Activated B cell treated with CpG ODN at 0.5 μM for 24 hours (primary cell): ENCODE measurements around the gene WHAMM. TPM values are rescaled to one million over a fixed set of nuclear protein-coding genes. Genes with fewer than 3 reads are reported as not detected.

Experiments used
- ATAC-seq: fragments of 200-7000 bp; cut with Tn5 transposase; one replicate; pipeline ENCODE4 v1.10.0; 2021; ENCODE audit warnings: low read depth, mild to moderate bottlenecking, moderate library complexity
- CTCF ChIA-PET: fragments of 350-600 bp; sonication (Branson Sonifier 250); formaldehyde crosslinking; loops from one replicate; lab custom pipeline; 2021; ENCODE audit warnings: antibody characterized with exemption; lab: Charles Lee
- POLR2A ChIA-PET: fragments of 350-600 bp; sonication (Branson Sonifier 250); formaldehyde crosslinking; loops from one replicate; lab custom pipeline; 2021; ENCODE audit warnings: antibody characterized with exemption; lab: Charles Lee
- DNase-seq: peaks from one replicate; pipeline ENCODE4 v3.0.0; 2022
- H3K27ac Mint-ChIP-seq: one replicate; pipeline ENCODE4 v1.8.0; 2020; ENCODE audit warnings: mixed read lengths
- H3K27me3 Mint-ChIP-seq: one replicate; pipeline ENCODE4 v1.8.0; 2021; ENCODE audit warnings: mixed read lengths
- H3K36me3 Mint-ChIP-seq: one replicate; pipeline ENCODE4 v1.8.0; 2021; ENCODE audit warnings: low read depth, mixed read lengths
- H3K4me1 Mint-ChIP-seq: one replicate; pipeline ENCODE4 v1.8.0; 2021; ENCODE audit warnings: mixed read lengths
- H3K4me3 Mint-ChIP-seq: one replicate; pipeline ENCODE4 v1.8.0; 2020; ENCODE audit warnings: mild to moderate bottlenecking, mixed read lengths
- H3K9me3 Mint-ChIP-seq: one replicate; pipeline ENCODE4 v1.8.0; 2020; ENCODE audit warnings: mixed read lengths
- CTCF ChIP-seq: fragments of 200-600 bp; IDR thresholded peaks from one replicate; pipeline ENCODE4 v1.8.0; 2022; ENCODE audit warnings: antibody characterized with exemption, mild to moderate bottlenecking
- intact Hi-C: fragments of 100-400 bp; cut with micrococcal nuclease; formaldehyde crosslinking; loops from one replicate; pipeline ENCODE4 v1.15.1; 2024
- total RNA-seq: library from RNA; stranded (reverse); gene quantifications from 2 replicates; pipeline ENCODE4 v1.2.3, GENCODE V29; 2022

WHAMM gene
- total RNA-seq, 1 donor from 2014 or later: 18.7 TPM

- no peak overlapping the region for H3K27ac Mint-ChIP-seq
- H3K27me3 Mint-ChIP-seq: no peaks in the 10 kb centered on the region
- TF ChIP-seq CTCF: no peak
- DNase-seq (no peak), ATAC-seq (no peak)
- no peak overlapping the region for H3K4me3 Mint-ChIP-seq
- ChIA-PET POLR2A (no interaction called here), CTCF (no interaction called here)
- intact Hi-C loops: no loop called here
- H3K9me3 Mint-ChIP-seq: no peaks in the 10 kb centered on the region
- no peaks in the 10 kb centered on the region for H3K36me3 Mint-ChIP-seq
- no peaks in the 10 kb centered on the region for H3K4me1 Mint-ChIP-seq
These were observed 72.3 kb downstream of the WHAMM start for GRCh38 chr15:82881747-82882146.

DNA sequence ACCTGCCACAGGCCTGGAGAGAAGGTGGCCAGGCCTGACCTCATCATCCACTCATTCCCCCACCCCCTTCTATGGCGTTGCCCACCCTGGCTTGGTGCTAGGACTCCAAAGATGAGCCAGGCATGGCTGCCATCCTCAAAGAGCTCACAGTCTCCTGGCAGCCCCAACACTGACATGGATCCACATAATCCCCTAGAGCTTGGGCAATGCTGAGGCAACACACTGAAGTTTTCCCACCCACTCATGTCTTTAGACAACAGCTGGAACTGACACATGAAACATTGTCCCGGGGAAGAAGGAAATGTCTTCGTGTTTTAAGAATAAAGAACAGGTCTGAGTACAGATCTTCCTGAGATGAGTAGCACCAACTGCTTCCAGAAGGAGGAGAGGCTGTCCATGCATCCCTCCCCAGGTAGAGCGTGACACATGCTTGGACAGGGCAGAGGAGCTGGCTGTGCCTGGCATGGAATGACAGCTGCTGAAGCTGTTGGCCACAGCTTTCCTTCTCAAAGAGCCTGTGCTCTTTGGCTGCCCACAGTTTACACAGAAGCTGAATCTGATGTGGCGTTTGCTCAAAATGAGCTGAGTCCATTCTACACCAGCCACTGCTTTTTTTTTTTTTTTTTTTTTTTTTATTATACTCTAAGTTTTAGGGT lies 73.0 kb downstream of the WHAMM start:
- Mint-ChIP-seq H3K4me3 (no peak overlapping the region), H3K4me1 (no peaks in the 10 kb centered on the region), H3K9me3 (no peaks in the 10 kb centered on the region), H3K36me3 (no peaks in the 10 kb centered on the region), H3K27me3 (no peaks in the 10 kb centered on the region), H3K27ac (no peak overlapping the region)
- ChIA-PET POLR2A (no interaction called here), CTCF (no interaction called here)
- intact Hi-C loops: no loop called here
- ATAC-seq: no peak
- no peak for TF ChIP-seq CTCF
- DNase-seq: no peak

Other genes starting within 250 kb of the WHAMM start
- not detected in 2 replicates for gene CPEB1, start 162.3 kb upstream of the WHAMM start, total RNA-seq
- 0.22 and 0.46 TPM in 2 replicates for gene AP3B2, start 99.8 kb upstream of the WHAMM start, total RNA-seq
- gene FSD2, start 3.6 kb upstream of the WHAMM start, total RNA-seq: not detected in 2 replicates
- 9.2 and 9.4 TPM in 2 replicates for gene HOMER2, start 143.1 kb downstream of the WHAMM start, total RNA-seq
- gene RAMAC, start 176.6 kb downstream of the WHAMM start, total RNA-seq: 23.4 and 24.7 TPM in 2 replicates
- 33.3 and 41.9 TPM in 2 replicates for gene C15orf40, start 202.0 kb downstream of the WHAMM start, total RNA-seq